NCI-H1436 treated with DMSO at 0.1 percent for 48 hours (cell line): Measurements from ENCODE around the gene CHD6.

Experiments
- DNase-seq: peaks from one replicate; lab custom pipeline; 2025; lab: John Stamatoyannopoulos, UW

CHD6 gene

GRCh38 chr20:41506192-41506915 is 111.8 kb downstream of the CHD6 start:
- no peak for DNase-seq

- DNase-seq = no peak
Observed at GRCh38 chr20:41505184-41505583, 113.0 kb downstream of the CHD6 start.

- DNase-seq = no peak
Observed at GRCh38 chr20:41501376-41501775, 116.8 kb downstream of the CHD6 start.

- no peak for DNase-seq
Observed at GRCh38 chr20:41499961-41500725, 118.0 kb downstream of the CHD6 start.

- DNase-seq = no peak
Observed at GRCh38 chr20:41499064-41499463, 119.1 kb downstream of the CHD6 start.

- no peak for DNase-seq
Observed at GRCh38 chr20:41497186-41497895, 120.8 kb downstream of the CHD6 start.

- DNase-seq = no peak
Observed at GRCh38 chr20:41494451-41494850, 123.7 kb downstream of the CHD6 start.

- no peak for DNase-seq
Observed at GRCh38 chr20:41483553-41483930, 134.6 kb downstream of the CHD6 start.

GRCh38 chr20:41482647-41483552 is 135.3 kb downstream of the CHD6 start:
- no peak for DNase-seq

GRCh38 chr20:41480054-41480770 is 138.0 kb downstream of the CHD6 start:
- no peak for DNase-seq

GRCh38 chr20:41479113-41479512 is 139.1 kb downstream of the CHD6 start:
- no peak for DNase-seq

GRCh38 chr20:41478026-41478425 is 140.2 kb downstream of the CHD6 start:
- no peak for DNase-seq

- no peak for DNase-seq
Observed at GRCh38 chr20:41476446-41476845, 141.7 kb downstream of the CHD6 start.

GRCh38 chr20:41476013-41476441 is 142.2 kb downstream of the CHD6 start:
- no peak for DNase-seq

GRCh38 chr20:41475503-41475902 is 142.7 kb downstream of the CHD6 start:
- DNase-seq = no peak

GRCh38 chr20:41470362-41471095 is 147.6 kb downstream of the CHD6 start:
- no peak for DNase-seq

- no peak for DNase-seq
Observed at GRCh38 chr20:41469868-41470267, 148.3 kb downstream of the CHD6 start.

GRCh38 chr20:41468994-41469600 is 149.1 kb downstream of the CHD6 start:
- DNase-seq = no peak

- DNase-seq = no peak
Observed at GRCh38 chr20:41467690-41468089, 150.5 kb downstream of the CHD6 start.

GRCh38 chr20:41467220-41467619 is 151.0 kb downstream of the CHD6 start:
- no peak for DNase-seq
